K562 (cell line): Measurements from ENCODE around the gene ASNS. TPM values are rescaled to one million over a fixed set of nuclear protein-coding genes. Genes with fewer than 3 reads are reported as not detected.

Source experiments
- ATAC-seq: fragments of 200-7000 bp; cut with Tn5 transposase; 3 replicates; pipeline ENCODE4 v1.9.1; 2020; ENCODE audit warnings: moderate library complexity
- BruUV-seq: library from RNA; stranded (reverse); fragments of 400-500 nt; replicated peaks from 2 replicates; lab custom pipeline; 2021; lab: Mats Ljungman, UMichigan
- CTCF ChIA-PET: fragments of 300-600 bp; formaldehyde crosslinking; extraction: SDS; loops from one replicate; lab custom pipeline; 2021; ENCODE audit warnings: low intra/inter-chr PET ratio; lab: Yijun Ruan, JAX
- POLR2A ChIA-PET: fragments of 300-600, 350-650 bp; sonication (Branson Sonifier 250); formaldehyde crosslinking; extraction: SDS; loops from one replicate; lab custom pipeline; 2021; ENCODE audit warnings: antibody characterized with exemption, inconsistent platforms; lab: Yijun Ruan, JAX
- DNase-seq, 4 experiments: peaks; one replicate each; pipeline versions ENCODE4 v3.0.0 to v3.0.0-alpha.2; 2011 to 2018; ENCODE audit warnings: low spot score in 3 of 4, mixed read lengths in 3 of 4; ENCODE audit errors: extremely low read depth in 1 of 4
- FAIRE-seq: peaks from 2 replicates; lab custom pipeline; 2011; peaks lifted over from hg19 to GRCh38; lab: Jason Lieb, UNC
- H2AFZ ChIP-seq: 2 replicates; pipeline ENCODE4 v1.6.0; 2011; ENCODE audit warnings: low read depth, low read length, control low read depth, inconsistent platforms
- H3K27ac ChIP-seq: fragments of 200-600 bp; 3 replicates; pipeline ENCODE4 v1.8.0; 2011; ENCODE audit warnings: low read depth, mild to moderate bottlenecking, control low read depth, inconsistent platforms, low read length, moderate library complexity, mixed read lengths; ENCODE audit errors: extremely low read depth
- H3K27me3 ChIP-seq, 2 experiments: fragments of 300-600 bp in 1 of 2; 2 replicates in 1 of 2; 3 replicates in 1 of 2; pipeline versions ENCODE4 v1.6.0 to v1.8.0; 2011; ENCODE audit warnings: inconsistent platforms in 2 of 2, low read length in 2 of 2, mild to moderate bottlenecking in 1 of 2, mixed read lengths in 1 of 2, moderate library complexity in 1 of 2; ENCODE audit not compliant: control insufficient read depth in 2 of 2, insufficient read depth in 2 of 2
- H3K36me3 ChIP-seq: fragments of 300-600 bp; 3 replicates; pipeline ENCODE4 v1.8.0; 2011; ENCODE audit warnings: mild to moderate bottlenecking, low read length, inconsistent platforms; ENCODE audit not compliant: control insufficient read depth, insufficient read depth
- H3K4me1 ChIP-seq, 2 experiments: fragments of 200-600 bp in 1 of 2; replicated peaks in 1 of 2; 2 replicates in 1 of 2; 3 replicates in 1 of 2; pipeline versions ENCODE4 v1.5.1 to v1.8.0; 2011; ENCODE audit warnings: inconsistent platforms in 2 of 2, low read length in 2 of 2, mild to moderate bottlenecking in 1 of 2, mixed read lengths in 1 of 2, moderate library complexity in 1 of 2; ENCODE audit not compliant: control insufficient read depth in 2 of 2, insufficient read depth in 2 of 2
- H3K4me2 ChIP-seq: 2 replicates; pipeline ENCODE4 v1.6.1; 2011; ENCODE audit warnings: low read length, control low read depth, inconsistent platforms, mixed read lengths; ENCODE audit not compliant: insufficient read depth
- H3K4me3 ChIP-seq: fragments of 200-600 bp; sonication (generic), shearing (Covaris generic); 2 replicates; pipeline ENCODE4 v1.5.1; 2016; ENCODE audit warnings: control low read depth, inconsistent platforms
- H3K79me2 ChIP-seq: fragments of 200-600 bp; 3 replicates; pipeline ENCODE4 v1.8.0; 2011; ENCODE audit warnings: low read length, inconsistent platforms; ENCODE audit not compliant: control insufficient read depth, insufficient read depth
- H3K9ac ChIP-seq, 2 experiments: 2 replicates each; pipeline versions ENCODE4 v1.6.0 to v1.6.1; 2011; ENCODE audit warnings: low read depth in 2 of 2, low read length in 2 of 2, control low read depth in 1 of 2, inconsistent platforms in 1 of 2, mild to moderate bottlenecking in 1 of 2, mixed read lengths in 1 of 2; ENCODE audit not compliant: insufficient read depth in 1 of 2
- H3K9me1 ChIP-seq: one replicate; pipeline ENCODE4 v1.6.0; 2011; ENCODE audit warnings: inconsistent platforms, mild to moderate bottlenecking, low read length, moderate library complexity; ENCODE audit not compliant: control insufficient read depth, insufficient read depth
- H3K9me3 ChIP-seq: replicated peaks from 2 replicates; pipeline ENCODE4 v1.5.1; 2011; ENCODE audit warnings: low read depth, low read length, inconsistent platforms; ENCODE audit not compliant: control insufficient read depth, insufficient read depth
- H4K20me1 ChIP-seq: replicated peaks from 2 replicates; pipeline ENCODE4 v1.6.1; 2011; ENCODE audit warnings: low read length, inconsistent platforms, mixed read lengths; ENCODE audit not compliant: control insufficient read depth, insufficient read depth
- HDAC2 ChIP-seq: fragments of 450-650 bp; IDR thresholded peaks from 2 replicates; pipeline ENCODE4 v1.6.1; 2016; ENCODE audit warnings: mild to moderate bottlenecking
- LARP7 ChIP-seq: fragments of 450-650 bp; IDR thresholded peaks from 2 replicates; pipeline ENCODE4 v1.6.1; 2016
- MECOM ChIP-seq: fragments of 250-450 bp; sonication (Bioruptor Pico); IDR thresholded peaks from 2 replicates; pipeline ENCODE4 v1.8.0; 2022; ENCODE audit warnings: inconsistent platforms
- MTA1 ChIP-seq: fragments of 450-650 bp; IDR thresholded peaks from 2 replicates; pipeline ENCODE4 v1.6.1; 2017; ENCODE audit warnings: borderline replicate concordance
- NCOA6 ChIP-seq: fragments of 450-650 bp; IDR thresholded peaks from 2 replicates; pipeline ENCODE4 v1.6.1; 2017; ENCODE audit warnings: mild to moderate bottlenecking
- NFRKB ChIP-seq: fragments of 450-650 bp; IDR thresholded peaks from 2 replicates; pipeline ENCODE4 v1.6.1; 2016; ENCODE audit warnings: low read depth
- RFX5 ChIP-seq: IDR thresholded peaks from 2 replicates; pipeline ENCODE4 v1.6.1; 2011; ENCODE audit warnings: low read depth, mild to moderate bottlenecking, improper control_type of control experiment, low read length
- SPI1 ChIP-seq: IDR thresholded peaks from 2 replicates; pipeline ENCODE4 v1.6.1; 2011; ENCODE audit warnings: low read depth, low read length, control low read depth, borderline replicate concordance
- ZNF699 ChIP-seq: fragments of 250-450 bp; sonication (Bioruptor Pico); IDR thresholded peaks from 2 replicates; pipeline ENCODE4 v1.8.0; 2021; ENCODE audit warnings: mild to moderate bottlenecking, moderate library complexity; ENCODE audit not compliant: insufficient replicate concordance
- WGBS: fragments of 100-300 bp; shearing (Covaris generic); methylation state at CpG from one replicate; pipeline ENCODE4 v1.1.6; 2016; ENCODE audit warnings: low coverage, mixed read lengths; ENCODE audit not compliant: insufficient coverage; ENCODE audit errors: missing lambda C conversion rate; 5-methylcytosine and 5-hydroxymethylcytosine counted together
- in situ Hi-C: fragments of 300-500 bp; cut with MboI; formaldehyde crosslinking; loops from 4 replicates; pipeline ENCODE4 v1.15.0; 2018; ENCODE audit warnings: inconsistent platforms, mixed read lengths
- intact Hi-C: fragments of 100-400 bp; cut with micrococcal nuclease; formaldehyde crosslinking; loops from 2 replicates; pipeline ENCODE4 v1.14.2; 2022
- polyA plus RNA-seq, 8 experiments: library from polyadenylated mRNA; depleted of rRNA in 4 of 8; stranded (reverse) in 5 of 8; unstranded in 3 of 8; fragments of >200 nt; fragmentation: Nextera tagmentation in 2 of 8; fragmentation: Illumina TruSeq in 1 of 8; extraction: Ambion mirVana in 2 of 8; extraction: Trizol in 1 of 8; gene quantifications; 2 replicates each; pipeline versions ENCODE4 v1.2.1 to v1.2.3, GENCODE V29; 2011 to 2014; ENCODE audit warnings: inconsistent platforms in 1 of 8, missing spikeins in 1 of 8
- total RNA-seq, 7 experiments: library from RNA; depleted of rRNA in 6 of 7; stranded (reverse); fragments of >200 nt in 6 of 7; fragmentation: Illumina TruSeq in 2 of 7; extraction: Trizol in 2 of 7; gene quantifications; 2 replicates each; pipeline versions ENCODE4 v1.2.1 to v1.2.3, GENCODE V29; 2011 to 2021; ENCODE audit warnings: low replicate concordance in 1 of 7

Gene ASNS
- total and polyA plus RNA-seq, 9 of the 15 experiments (the other 6 are each of a cell fraction or from before 2014, with no cell fraction given) = 42.1 to 354 (median 215) TPM

- Histone ChIP-seq H3K9me1 (peaks cover 4% of the 10 kb centered on the region), H3K9me3 (no peaks in the 10 kb centered on the region)
These were observed 12.5 kb downstream of the ASNS start for GRCh38 chr7:97859606-97860204.

GRCh38 chr7:97858221-97858620 lies 14.0 kb downstream of the ASNS start:
- Histone ChIP-seq H3K9me1 (no peaks in the 10 kb centered on the region), H3K9ac (no peak overlapping the region), H2AFZ (no peak overlapping the region), H3K27ac (no peak overlapping the region), H3K4me1 (no peaks in the 10 kb centered on the region), H3K4me2 (no peak overlapping the region), H3K79me2 (peaks cover under 1% of the 10 kb centered on the region; the same call in 1 of the 3 replicates), H3K27me3 (no peaks in the 10 kb centered on the region), H3K4me3 (no peak overlapping the region), H4K20me1 (no peaks in the 10 kb centered on the region; the same call in 1 of the 2 replicates), H3K36me3 (peaks cover 76% of the 10 kb centered on the region)
- FAIRE-seq (no peak), ATAC-seq (no peak), DNase-seq (no peak)
- POLR2A ChIA-PET = interaction anchor here (1.2 kb wide), 1 partner anchor 14 kb away, joined by 3 read pairs; the partner anchor contains the start of gene ASNS
- in situ Hi-C loops (no loop called here), intact Hi-C loops (no loop called here)
- BruUV-seq = no TSS peak
- CTCF ChIA-PET = no interaction called here
- no peak for TF ChIP-seq NFRKB
- TF ChIP-seq SPI1 = peak; percentile 93
- TF ChIP-seq, all 486 proteins: peak for 1
- no peaks in the 10 kb centered on the region for H3K9me3 ChIP-seq
- WGBS = 95% methylated on average over 2 of the region's 2 CpGs

More at GRCh38 chr7:97859606-97860204, 12.5 kb downstream of the ASNS start:
- no peaks in the 10 kb centered on the region for H3K4me1 ChIP-seq
- 82% methylated on average over 4 of the region's 4 CpGs for WGBS
- DNase-seq = no peak
- peaks cover 74% of the 10 kb centered on the region for H3K36me3 ChIP-seq
- no peak overlapping the region for H3K4me3 ChIP-seq
- no TSS peak for BruUV-seq
- CTCF ChIA-PET = no interaction called here
- ATAC-seq = no peak
- intact Hi-C loops = no loop called here
- POLR2A ChIA-PET = interaction anchor here (1.0 kb wide), 1 partner anchor 8 kb away, joined by 3 read pairs; no protein-coding TSS in a partner anchor
- H3K9ac ChIP-seq = no peak overlapping the region
- no peak overlapping the region for H3K4me2 ChIP-seq
- no peak for FAIRE-seq
- no peaks in the 10 kb centered on the region; the same call in 1 of the 2 replicates for H4K20me1 ChIP-seq
- TF ChIP-seq LARP7 = no peak
- TF ChIP-seq MECOM = no peak
- TF ChIP-seq NCOA6 = no peak
- no peak for TF ChIP-seq MTA1
- TF ChIP-seq ZNF699 = no peak
- TF ChIP-seq HDAC2 = no peak
- no peak for TF ChIP-seq RFX5
- H3K79me2 ChIP-seq = peaks cover 7% of the 10 kb centered on the region; the same call in 1 of the 3 replicates
- H3K27ac ChIP-seq = no peak overlapping the region
- no peak overlapping the region for H2AFZ ChIP-seq
- in situ Hi-C loops = no loop called here
- H3K27me3 ChIP-seq = no peaks in the 10 kb centered on the region
